MM.1S (cell line): ENCODE data around the gene PRKCA.

ENCODE experiments used
- DNase-seq: peaks from one replicate; pipeline ENCODE4 v3.0.0-alpha.2; 2015
- H2AFZ ChIP-seq: fragments of 300-600 bp; sonication (generic); 2 replicates; pipeline ENCODE4 v1.6.0; 2016; ENCODE audit warnings: antibody characterized with exemption, low read length
- H3F3A ChIP-seq: fragments of 300-600 bp; sonication (generic); 2 replicates; pipeline ENCODE4 v1.6.1; 2016; ENCODE audit warnings: mild to moderate bottlenecking, antibody characterized with exemption, low read length, moderate library complexity, mixed read lengths; ENCODE audit not compliant: insufficient read depth
- H3K27ac ChIP-seq: fragments of 300-600 bp; sonication (generic); 2 replicates; pipeline ENCODE4 v1.5.1; 2016; ENCODE audit warnings: mild to moderate bottlenecking, low read length
- H3K27me3 ChIP-seq: fragments of 300-600 bp; sonication (generic); replicated peaks from 2 replicates; pipeline ENCODE4 v1.6.0; 2016; ENCODE audit warnings: low read length; ENCODE audit not compliant: insufficient read depth
- H3K36me3 ChIP-seq: fragments of 300-600 bp; sonication (generic); replicated peaks from 2 replicates; pipeline ENCODE4 v1.6.1; 2016; ENCODE audit warnings: mild to moderate bottlenecking, low read length, mixed read lengths; ENCODE audit not compliant: insufficient read depth
- H3K4me1 ChIP-seq: fragments of 300-600 bp; sonication (generic); 2 replicates; pipeline ENCODE4 v1.6.1; 2016; ENCODE audit warnings: low read length, mixed read lengths
- H3K4me2 ChIP-seq: fragments of 300-600 bp; sonication (generic); 2 replicates; pipeline ENCODE4 v1.6.0; 2016; ENCODE audit warnings: low read depth, low read length
- H3K4me3 ChIP-seq: fragments of 300-600 bp; sonication (generic); 2 replicates; pipeline ENCODE4 v1.5.1; 2016; ENCODE audit warnings: low read length, mixed read lengths
- H3K79me2 ChIP-seq: fragments of 300-600 bp; sonication (generic); 2 replicates; pipeline ENCODE4 v1.6.1; 2016; ENCODE audit warnings: mixed run types, low read length, mixed read lengths
- H3K9ac ChIP-seq: fragments of 300-600 bp; sonication (generic); 2 replicates; pipeline ENCODE4 v1.6.1; 2016; ENCODE audit warnings: low read length, mixed read lengths
- H3K9me2 ChIP-seq: fragments of 300-600 bp; sonication (generic); replicated peaks from 2 replicates; pipeline ENCODE4 v1.6.1; 2016; ENCODE audit warnings: mild to moderate bottlenecking, low read length, mixed read lengths; ENCODE audit not compliant: insufficient read depth
- H3K9me3 ChIP-seq: fragments of 300-600 bp; sonication (generic); replicated peaks from 2 replicates; pipeline ENCODE4 v1.6.1; 2016; ENCODE audit warnings: mild to moderate bottlenecking, low read length, mixed read lengths; ENCODE audit not compliant: insufficient read depth
- H4K20me1 ChIP-seq: fragments of 300-600 bp; sonication (generic); 2 replicates; pipeline ENCODE4 v1.6.1; 2016; ENCODE audit warnings: mild to moderate bottlenecking, low read length, moderate library complexity, mixed read lengths; ENCODE audit not compliant: insufficient read depth
- EZH2 ChIP-seq: fragments of 300-600 bp; sonication (generic); optimal IDR thresholded peaks from 2 replicates; pipeline ENCODE3; 2017; ENCODE audit warnings: low read depth, mild to moderate bottlenecking, antibody characterized with exemption, low read length, mixed read lengths
- EZH2phosphoT487 ChIP-seq: fragments of 300-600 bp; sonication (generic); IDR thresholded peaks from 2 replicates; pipeline ENCODE4 v1.6.1; 2018; ENCODE audit warnings: antibody characterized with exemption, low read length
- TF ChIP-seq, protein P1 (sequence below): fragments of 300-600 bp; sonication (generic); IDR thresholded peaks from 2 replicates; pipeline ENCODE4 v1.5.1; 2016; ENCODE audit warnings: antibody characterized with exemption, low read length, mixed read lengths

PRKCA gene

DNA sequence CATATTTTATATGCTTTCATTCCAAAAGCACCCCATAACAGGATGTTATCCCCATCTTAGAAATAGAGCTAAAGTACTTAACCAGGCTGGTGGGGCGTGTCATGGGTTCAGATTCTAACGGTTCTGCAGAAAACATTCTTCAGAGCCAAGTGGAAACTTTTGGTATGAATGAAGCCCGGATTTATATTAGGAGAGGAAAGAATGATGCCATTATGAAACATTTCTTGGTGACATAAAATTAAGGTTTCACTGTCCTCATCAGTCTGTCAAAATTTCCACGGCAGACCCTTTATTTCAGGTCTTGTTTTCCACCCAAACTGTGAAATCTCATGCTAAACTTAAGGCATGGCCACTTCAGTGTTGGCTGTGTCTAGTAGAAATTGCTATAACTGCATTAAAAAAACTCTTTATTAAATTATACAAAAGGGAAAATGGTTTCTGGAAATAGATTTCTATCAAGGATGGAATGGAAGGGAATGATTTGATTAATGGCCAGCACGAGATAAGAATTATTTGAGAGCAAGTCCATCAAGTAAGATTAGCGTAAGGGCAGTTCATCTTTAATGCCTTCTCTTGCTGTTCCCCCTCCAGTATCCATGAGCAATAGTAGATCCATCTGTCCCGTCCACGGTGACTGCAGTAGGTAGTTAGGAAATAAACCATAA, 11.7 kb downstream of the PRKCA start:
- H3K27me3 ChIP-seq = no peaks in the 10 kb centered on the region
- H3K4me3 ChIP-seq = no peak overlapping the region
- H4K20me1 ChIP-seq = no peaks in the 10 kb centered on the region
- no peaks in the 10 kb centered on the region for H3K36me3 ChIP-seq
- peaks cover 4% of the 10 kb centered on the region for H3K79me2 ChIP-seq
- no peak overlapping the region for H2AFZ ChIP-seq
- H3K9ac ChIP-seq = no peak overlapping the region
- no peaks in the 10 kb centered on the region for H3K9me2 ChIP-seq
- H3K4me1 ChIP-seq = no peaks in the 10 kb centered on the region
- no peak for DNase-seq
- no peak overlapping the region for H3K27ac ChIP-seq
- H3K4me2 ChIP-seq = no peak overlapping the region
- TF ChIP-seq EZH2 (no peak), EZH2phosphoT487 (no peak)
- TF ChIP-seq, protein P1, sequence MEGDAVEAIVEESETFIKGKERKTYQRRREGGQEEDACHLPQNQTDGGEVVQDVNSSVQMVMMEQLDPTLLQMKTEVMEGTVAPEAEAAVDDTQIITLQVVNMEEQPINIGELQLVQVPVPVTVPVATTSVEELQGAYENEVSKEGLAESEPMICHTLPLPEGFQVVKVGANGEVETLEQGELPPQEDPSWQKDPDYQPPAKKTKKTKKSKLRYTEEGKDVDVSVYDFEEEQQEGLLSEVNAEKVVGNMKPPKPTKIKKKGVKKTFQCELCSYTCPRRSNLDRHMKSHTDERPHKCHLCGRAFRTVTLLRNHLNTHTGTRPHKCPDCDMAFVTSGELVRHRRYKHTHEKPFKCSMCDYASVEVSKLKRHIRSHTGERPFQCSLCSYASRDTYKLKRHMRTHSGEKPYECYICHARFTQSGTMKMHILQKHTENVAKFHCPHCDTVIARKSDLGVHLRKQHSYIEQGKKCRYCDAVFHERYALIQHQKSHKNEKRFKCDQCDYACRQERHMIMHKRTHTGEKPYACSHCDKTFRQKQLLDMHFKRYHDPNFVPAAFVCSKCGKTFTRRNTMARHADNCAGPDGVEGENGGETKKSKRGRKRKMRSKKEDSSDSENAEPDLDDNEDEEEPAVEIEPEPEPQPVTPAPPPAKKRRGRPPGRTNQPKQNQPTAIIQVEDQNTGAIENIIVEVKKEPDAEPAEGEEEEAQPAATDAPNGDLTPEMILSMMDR = no peak
- H3F3A ChIP-seq = no peaks in the 10 kb centered on the region
- H3K9me3 ChIP-seq = no peaks in the 10 kb centered on the region

GRCh38 chr17:66317629-66318028, 15.2 kb downstream of the PRKCA start:
- no peaks in the 10 kb centered on the region for H3F3A ChIP-seq

GRCh38 chr17:66319226-66319625, 16.8 kb downstream of the PRKCA start:
- no peak overlapping the region for H3K4me3 ChIP-seq
- H3K9ac ChIP-seq = no peak overlapping the region
- H3K79me2 ChIP-seq = peaks cover 12% of the 10 kb centered on the region; the same call in 1 of the 2 replicates
- no peaks in the 10 kb centered on the region for H3K27me3 ChIP-seq
- H3K4me2 ChIP-seq = no peak overlapping the region
- peaks cover 3% of the 10 kb centered on the region; the same call in 1 of the 2 replicates for H3K36me3 ChIP-seq
- DNase-seq = no peak
- H3K27ac ChIP-seq = no peak overlapping the region
- no peaks in the 10 kb centered on the region for H3K9me2 ChIP-seq
- H3K4me1 ChIP-seq = no peaks in the 10 kb centered on the region
- no peaks in the 10 kb centered on the region for H3F3A ChIP-seq
- H4K20me1 ChIP-seq = no peaks in the 10 kb centered on the region
- no peak overlapping the region for H2AFZ ChIP-seq
- no peaks in the 10 kb centered on the region for H3K9me3 ChIP-seq
- no peak for TF ChIP-seq EZH2
- TF ChIP-seq EZH2phosphoT487 = no peak
- TF ChIP-seq, protein P1 = no peak

More at GRCh38 chr17:66317629-66318028, 15.2 kb downstream of the PRKCA start:
- Histone ChIP-seq H3K36me3 (peaks cover 3% of the 10 kb centered on the region; the same call in 1 of the 2 replicates), H4K20me1 (no peaks in the 10 kb centered on the region), H3K4me1 (no peaks in the 10 kb centered on the region), H3K27me3 (no peaks in the 10 kb centered on the region), H3K27ac (no peak overlapping the region), H3K9me3 (no peaks in the 10 kb centered on the region), H3K79me2 (0 out of 2 replicates have a peak, but pooled peaks cover 3% of the 10 kb centered on the region), H2AFZ (no peak overlapping the region), H3K9me2 (no peaks in the 10 kb centered on the region), H3K4me3 (no peak overlapping the region), H3K9ac (no peak overlapping the region), H3K4me2 (no peak overlapping the region)
- TF ChIP-seq, protein P1 = no peak
- TF ChIP-seq EZH2 (no peak), EZH2phosphoT487 (no peak)
- no peak for DNase-seq
